GM21360 (cell line): ENCODE measurements around the gene RPS6KB2.
A peak's percentile ranks its signal among the peaks of the same experiment; 100 is the strongest.

ENCODE experiments used
- ATAC-seq: cut with Tn5 transposase; IDR thresholded peaks from one replicate; pipeline ENCODE4 v1.9.1; 2021; ENCODE audit warnings: mild to moderate bottlenecking, moderate library complexity; ENCODE audit not compliant: unreplicated experiment

The RPS6KB2 gene

GRCh38 chr11:67410369-67410831 lies 17.9 kb upstream of the RPS6KB2 start:
- no peak for ATAC-seq

- no peak for ATAC-seq
Observed at GRCh38 chr11:67410984-67411784, 17.1 kb upstream of the RPS6KB2 start.

GRCh38 chr11:67411785-67412152 lies 16.5 kb upstream of the RPS6KB2 start:
- no peak for ATAC-seq

GRCh38 chr11:67412495-67413179 lies 15.7 kb upstream of the RPS6KB2 start:
- no peak for ATAC-seq

GRCh38 chr11:67413266-67413849 lies 14.9 kb upstream of the RPS6KB2 start:
- ATAC-seq: no peak

- no peak for ATAC-seq
Observed at GRCh38 chr11:67415501-67416304, 12.6 kb upstream of the RPS6KB2 start, which contains the start of gene CARNS1. CARNS1 (plus strand) TSS chr11:67415678; CDS start chr11:67416200, 522 bp downstream.

GRCh38 chr11:67416416-67417335 lies 11.6 kb upstream of the RPS6KB2 start:
- no peak for ATAC-seq

GRCh38 chr11:67417425-67417824 lies 10.9 kb upstream of the RPS6KB2 start:
- no peak for ATAC-seq

GRCh38 chr11:67418476-67419281 lies 9.6 kb upstream of the RPS6KB2 start:
- no peak for ATAC-seq

- ATAC-seq: no peak
Observed at GRCh38 chr11:67419325-67420049, 8.8 kb upstream of the RPS6KB2 start.

- no peak for ATAC-seq
Observed at GRCh38 chr11:67420147-67420645, 8.1 kb upstream of the RPS6KB2 start.

GRCh38 chr11:67420646-67421429 lies 7.5 kb upstream of the RPS6KB2 start:
- peak; percentile 73 for ATAC-seq

- no peak for ATAC-seq
Observed at GRCh38 chr11:67421430-67422031, 6.8 kb upstream of the RPS6KB2 start.

- ATAC-seq: no peak
Observed at GRCh38 chr11:67422891-67423290, 5.4 kb upstream of the RPS6KB2 start.

GRCh38 chr11:67423466-67423865 lies 4.8 kb upstream of the RPS6KB2 start:
- no peak for ATAC-seq

- no peak for ATAC-seq
Observed at GRCh38 chr11:67423891-67424613, 4.2 kb upstream of the RPS6KB2 start.
